ENCODE data around the gene FPGS.

GRCh38 chr9:127776924-127777289, 25.8 kb upstream of the FPGS start:
- TF ChIP-seq, protein P1, sequence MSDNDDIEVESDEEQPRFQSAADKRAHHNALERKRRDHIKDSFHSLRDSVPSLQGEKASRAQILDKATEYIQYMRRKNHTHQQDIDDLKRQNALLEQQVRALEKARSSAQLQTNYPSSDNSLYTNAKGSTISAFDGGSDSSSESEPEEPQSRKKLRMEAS (IDR thresholded peaks at IDR 0.05), result no peak
- TF ChIP-seq, protein P2, sequence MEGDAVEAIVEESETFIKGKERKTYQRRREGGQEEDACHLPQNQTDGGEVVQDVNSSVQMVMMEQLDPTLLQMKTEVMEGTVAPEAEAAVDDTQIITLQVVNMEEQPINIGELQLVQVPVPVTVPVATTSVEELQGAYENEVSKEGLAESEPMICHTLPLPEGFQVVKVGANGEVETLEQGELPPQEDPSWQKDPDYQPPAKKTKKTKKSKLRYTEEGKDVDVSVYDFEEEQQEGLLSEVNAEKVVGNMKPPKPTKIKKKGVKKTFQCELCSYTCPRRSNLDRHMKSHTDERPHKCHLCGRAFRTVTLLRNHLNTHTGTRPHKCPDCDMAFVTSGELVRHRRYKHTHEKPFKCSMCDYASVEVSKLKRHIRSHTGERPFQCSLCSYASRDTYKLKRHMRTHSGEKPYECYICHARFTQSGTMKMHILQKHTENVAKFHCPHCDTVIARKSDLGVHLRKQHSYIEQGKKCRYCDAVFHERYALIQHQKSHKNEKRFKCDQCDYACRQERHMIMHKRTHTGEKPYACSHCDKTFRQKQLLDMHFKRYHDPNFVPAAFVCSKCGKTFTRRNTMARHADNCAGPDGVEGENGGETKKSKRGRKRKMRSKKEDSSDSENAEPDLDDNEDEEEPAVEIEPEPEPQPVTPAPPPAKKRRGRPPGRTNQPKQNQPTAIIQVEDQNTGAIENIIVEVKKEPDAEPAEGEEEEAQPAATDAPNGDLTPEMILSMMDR (IDR thresholded peaks at IDR 0.05), result no peak
- TF ChIP-seq POLR2A (IDR thresholded peaks at IDR 0.05; ENCODE audit: low read length) (no peak), BCL3 (IDR thresholded peaks at IDR 0.05) (no peak), CBX2 (IDR thresholded peaks at IDR 0.05; ENCODE audit: borderline replicate concordance, low read depth) (no peak), E2F6 (IDR thresholded peaks at IDR 0.05; ENCODE audit: borderline replicate concordance, low read depth) (no peak), RAD21 (conservative IDR thresholded peaks at IDR 0.05 in 1 of 2, IDR thresholded peaks at IDR 0.05 in 1 of 2) (no peak), REST (IDR thresholded peaks at IDR 0.05) (no peak), JUN (IDR thresholded peaks at IDR 0.05) (no peak), ZC3H11A (IDR thresholded peaks at IDR 0.05) (no peak), CHD2 (IDR thresholded peaks at IDR 0.05; ENCODE audit: low read length, partially characterized antibody) (no peak)
- TF ChIP-seq, protein P3, sequence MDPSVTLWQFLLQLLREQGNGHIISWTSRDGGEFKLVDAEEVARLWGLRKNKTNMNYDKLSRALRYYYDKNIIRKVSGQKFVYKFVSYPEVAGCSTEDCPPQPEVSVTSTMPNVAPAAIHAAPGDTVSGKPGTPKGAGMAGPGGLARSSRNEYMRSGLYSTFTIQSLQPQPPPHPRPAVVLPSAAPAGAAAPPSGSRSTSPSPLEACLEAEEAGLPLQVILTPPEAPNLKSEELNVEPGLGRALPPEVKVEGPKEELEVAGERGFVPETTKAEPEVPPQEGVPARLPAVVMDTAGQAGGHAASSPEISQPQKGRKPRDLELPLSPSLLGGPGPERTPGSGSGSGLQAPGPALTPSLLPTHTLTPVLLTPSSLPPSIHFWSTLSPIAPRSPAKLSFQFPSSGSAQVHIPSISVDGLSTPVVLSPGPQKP (IDR thresholded peaks at IDR 0.05; ENCODE audit: low read depth, low read length), result no peak
- TF ChIP-seq, protein P4, sequence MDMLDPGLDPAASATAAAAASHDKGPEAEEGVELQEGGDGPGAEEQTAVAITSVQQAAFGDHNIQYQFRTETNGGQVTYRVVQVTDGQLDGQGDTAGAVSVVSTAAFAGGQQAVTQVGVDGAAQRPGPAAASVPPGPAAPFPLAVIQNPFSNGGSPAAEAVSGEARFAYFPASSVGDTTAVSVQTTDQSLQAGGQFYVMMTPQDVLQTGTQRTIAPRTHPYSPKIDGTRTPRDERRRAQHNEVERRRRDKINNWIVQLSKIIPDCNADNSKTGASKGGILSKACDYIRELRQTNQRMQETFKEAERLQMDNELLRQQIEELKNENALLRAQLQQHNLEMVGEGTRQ (IDR thresholded peaks at IDR 0.05), result no peak

Data from A549 (cell line).